ENCODE results near the gene CBX6.

DNA sequence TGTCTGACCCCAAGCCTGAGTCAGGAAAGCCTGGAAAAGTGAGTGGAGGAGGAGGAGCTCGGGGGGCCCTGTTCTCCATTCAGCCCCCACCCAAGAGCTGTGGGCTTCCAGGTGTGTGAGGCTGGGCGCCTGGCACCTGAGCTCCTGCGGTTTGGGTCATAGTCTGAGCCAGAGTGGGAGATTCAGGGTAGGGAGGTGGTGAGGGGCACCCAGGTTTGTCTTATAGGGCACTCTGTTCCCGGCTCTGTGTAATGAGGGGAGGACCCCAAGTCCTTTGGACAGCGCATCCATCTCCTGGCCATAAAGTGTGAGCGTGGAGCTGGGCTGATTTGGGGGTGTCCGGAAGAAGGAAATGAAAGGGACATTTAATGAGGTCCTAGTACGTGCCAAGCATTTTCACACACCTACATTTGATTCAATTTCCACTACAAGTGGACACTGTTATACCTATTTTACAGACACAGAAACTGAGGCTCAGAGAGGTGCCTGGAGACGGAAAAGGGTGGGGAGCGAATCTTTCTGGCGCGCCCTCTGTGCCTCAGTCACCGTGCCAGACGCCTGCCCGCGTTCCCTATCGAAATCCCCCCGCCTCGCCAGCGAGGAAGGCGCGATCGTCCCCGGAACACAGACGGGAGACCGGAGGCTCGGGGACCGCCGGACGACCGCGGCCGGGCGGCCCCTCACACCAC is 29.4 kb downstream of the CBX6 start:
- TF ChIP-seq, protein P1, sequence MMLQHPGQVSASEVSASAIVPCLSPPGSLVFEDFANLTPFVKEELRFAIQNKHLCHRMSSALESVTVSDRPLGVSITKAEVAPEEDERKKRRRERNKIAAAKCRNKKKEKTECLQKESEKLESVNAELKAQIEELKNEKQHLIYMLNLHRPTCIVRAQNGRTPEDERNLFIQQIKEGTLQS (IDR thresholded peaks at IDR 0.05; ENCODE audit: insufficient read depth, low read depth, low read length), result no peak
- TF ChIP-seq, protein P2, sequence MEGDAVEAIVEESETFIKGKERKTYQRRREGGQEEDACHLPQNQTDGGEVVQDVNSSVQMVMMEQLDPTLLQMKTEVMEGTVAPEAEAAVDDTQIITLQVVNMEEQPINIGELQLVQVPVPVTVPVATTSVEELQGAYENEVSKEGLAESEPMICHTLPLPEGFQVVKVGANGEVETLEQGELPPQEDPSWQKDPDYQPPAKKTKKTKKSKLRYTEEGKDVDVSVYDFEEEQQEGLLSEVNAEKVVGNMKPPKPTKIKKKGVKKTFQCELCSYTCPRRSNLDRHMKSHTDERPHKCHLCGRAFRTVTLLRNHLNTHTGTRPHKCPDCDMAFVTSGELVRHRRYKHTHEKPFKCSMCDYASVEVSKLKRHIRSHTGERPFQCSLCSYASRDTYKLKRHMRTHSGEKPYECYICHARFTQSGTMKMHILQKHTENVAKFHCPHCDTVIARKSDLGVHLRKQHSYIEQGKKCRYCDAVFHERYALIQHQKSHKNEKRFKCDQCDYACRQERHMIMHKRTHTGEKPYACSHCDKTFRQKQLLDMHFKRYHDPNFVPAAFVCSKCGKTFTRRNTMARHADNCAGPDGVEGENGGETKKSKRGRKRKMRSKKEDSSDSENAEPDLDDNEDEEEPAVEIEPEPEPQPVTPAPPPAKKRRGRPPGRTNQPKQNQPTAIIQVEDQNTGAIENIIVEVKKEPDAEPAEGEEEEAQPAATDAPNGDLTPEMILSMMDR (IDR thresholded peaks at IDR 0.05; ENCODE audit: control extremely low read depth in 1 of 3, insufficient read depth in 1 of 3, low read depth in 1 of 3, low read length in 3 of 3), result no peak
- no peak for TF ChIP-seq EGR1 (IDR thresholded peaks at IDR 0.05; ENCODE audit: borderline replicate concordance, low read depth, low read length)
- TF ChIP-seq SIN3A (conservative IDR thresholded peaks at IDR 0.05 in 1 of 2, IDR thresholded peaks at IDR 0.05 in 1 of 2; ENCODE audit: low read depth in 1 of 2, low read length in 2 of 2), result no peak
- no peak for TF ChIP-seq BRCA1 (IDR thresholded peaks at IDR 0.05; ENCODE audit: low read depth, low read length)
- TF ChIP-seq BACH1 (IDR thresholded peaks at IDR 0.05; ENCODE audit: low read length), result no peak
- TF ChIP-seq POLR2AphosphoS5 (IDR thresholded peaks at IDR 0.05; ENCODE audit: low read depth, low read length), result no peak
- TF ChIP-seq TAF1 (IDR thresholded peaks at IDR 0.05; ENCODE audit: low read depth, low read length), result no peak
- no peak for TF ChIP-seq RAD21 (IDR thresholded peaks at IDR 0.05 in 1 of 2, conservative IDR thresholded peaks at IDR 0.05 in 1 of 2; ENCODE audit: low read depth in 2 of 2, low read length in 2 of 2)
- no peak for TF ChIP-seq EP300 (IDR thresholded peaks at IDR 0.05; ENCODE audit: borderline replicate concordance in 1 of 2, low read depth in 2 of 2, low read length in 2 of 2)
- TF ChIP-seq GABPA (IDR thresholded peaks at IDR 0.05; ENCODE audit: borderline replicate concordance, insufficient read depth, low read length), result no peak
- TF ChIP-seq JUND (IDR thresholded peaks at IDR 0.05; ENCODE audit: low read length), result no peak
